GM18909 (cell line): Measurements from ENCODE around the gene MELTF.
"Not testable (repeated sequence)": the region's sequence is repeated elsewhere in the genome, so short reads cannot be mapped to it uniquely, and the experiment has no call there.

ENCODE experiments used
- ATAC-seq: cut with Tn5 transposase; IDR thresholded peaks from one replicate; pipeline ENCODE4 v1.9.1; 2021; ENCODE audit warnings: mild to moderate bottlenecking; ENCODE audit not compliant: unreplicated experiment, poor library complexity

The MELTF gene

DNA sequence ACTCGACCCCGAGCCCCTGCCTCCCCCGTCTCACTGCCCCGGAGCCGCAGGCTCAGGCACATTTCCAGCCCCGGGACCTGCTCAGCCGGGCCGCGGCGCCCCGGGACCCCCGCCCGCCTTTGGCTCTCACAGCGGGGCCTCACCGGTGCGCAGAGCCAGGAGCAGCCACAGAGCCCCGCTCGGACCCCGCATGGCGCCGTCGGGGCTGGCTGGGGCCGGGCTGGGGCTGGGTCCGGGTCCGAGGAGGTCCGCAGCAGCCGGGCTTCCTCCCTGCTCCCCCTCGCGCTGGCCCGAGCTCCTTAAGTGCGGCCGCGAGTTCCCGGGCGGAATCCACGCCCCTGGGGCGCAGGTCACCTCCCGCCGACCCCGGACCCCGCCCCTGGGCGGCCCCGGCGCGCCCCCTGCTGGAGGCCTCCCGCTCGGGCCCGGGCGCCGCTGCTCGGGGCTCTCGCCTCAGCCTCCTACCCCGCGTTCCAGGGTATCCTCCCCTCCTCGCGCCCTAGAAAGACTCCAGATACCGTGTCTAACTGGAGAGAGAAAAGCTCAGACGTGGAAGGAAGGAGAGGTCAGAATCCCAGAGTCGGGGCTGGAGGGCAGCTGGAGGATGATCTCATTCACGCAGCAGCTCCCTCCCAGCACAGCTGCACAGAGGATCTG is at the start of gene MELTF:
Gene MELTF (minus strand): TSS at position 307 of the 657 bp plus-strand sequence. CDS start 115 bp downstream, at position 192.
- peak; percentile 81 for ATAC-seq

DNA sequence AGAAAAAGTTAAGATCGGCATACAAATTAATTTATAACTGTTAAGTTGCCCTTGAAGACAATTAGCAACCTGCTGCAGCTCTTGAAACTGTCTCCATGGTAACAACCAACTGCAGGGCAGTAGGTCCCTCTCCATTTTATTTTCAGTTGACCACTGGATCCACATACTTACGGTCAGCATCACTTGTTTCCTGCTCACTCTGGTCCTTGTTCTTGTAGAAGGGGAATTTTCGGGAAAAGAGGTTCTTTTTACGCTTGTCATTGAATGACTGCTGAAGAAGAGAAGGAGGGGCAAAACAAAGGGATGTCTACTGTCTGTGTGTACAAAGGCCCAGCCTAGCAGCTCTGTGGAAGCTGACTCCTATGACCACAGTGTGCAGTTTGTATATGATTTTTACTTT is 46.8 kb upstream of the MELTF start:
- no peak for ATAC-seq

DNA sequence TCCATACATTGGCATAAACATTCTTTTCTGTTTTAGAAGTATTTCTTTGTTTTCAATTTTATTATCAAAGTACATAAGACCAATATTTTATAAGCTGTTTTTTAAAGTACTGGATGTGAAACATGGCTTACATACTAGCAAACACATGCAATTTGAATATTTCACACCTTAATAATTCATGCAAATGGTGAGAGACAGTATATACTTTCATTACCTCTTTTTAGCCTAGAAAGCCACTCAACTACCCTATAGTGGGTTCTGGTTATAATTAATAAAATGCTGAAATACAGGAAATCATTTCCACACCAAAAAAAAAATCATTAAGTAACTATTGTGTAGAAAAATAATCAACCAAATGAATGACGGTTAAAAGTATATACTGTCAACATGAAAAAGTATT is 38.5 kb upstream of the MELTF start:
- ATAC-seq: peak; percentile 51

DNA sequence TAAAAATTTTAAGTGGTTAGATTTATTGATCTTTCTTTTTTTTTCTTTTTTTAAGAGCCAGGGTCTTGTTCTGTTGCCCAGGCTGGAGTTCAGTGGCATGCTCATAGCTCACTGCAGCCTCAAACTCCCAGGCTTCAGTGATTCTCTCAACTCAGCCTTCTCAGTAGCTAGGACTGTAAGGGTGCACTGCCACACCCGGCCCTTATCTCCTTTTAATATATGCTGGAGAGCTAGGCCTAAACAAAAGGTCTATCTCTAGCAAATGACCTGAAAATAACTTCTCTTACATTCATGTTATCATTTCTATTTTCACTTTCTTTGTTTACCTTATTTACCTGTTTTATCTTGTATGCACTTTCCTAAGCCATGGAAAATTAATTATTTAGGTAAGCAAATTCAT is 35.2 kb upstream of the MELTF start:
- no peak for ATAC-seq

DNA sequence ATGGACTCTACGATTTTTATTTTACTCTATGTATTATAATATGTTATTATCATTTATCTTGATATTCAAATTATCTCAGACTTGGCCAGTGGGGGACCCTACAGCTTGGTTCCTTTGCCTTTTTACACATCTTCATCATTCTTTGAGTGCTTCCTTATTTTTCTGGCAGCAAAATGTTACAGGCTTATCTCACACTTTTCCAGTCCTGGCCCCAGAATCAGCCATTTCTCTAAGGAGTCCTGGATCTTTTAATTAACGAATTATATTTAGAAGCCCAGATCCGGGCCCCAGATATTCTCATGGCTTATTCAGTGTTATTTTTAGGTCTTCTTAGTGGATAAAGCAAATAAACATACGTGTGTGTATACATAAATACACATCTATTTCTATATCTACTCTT is 32.8 kb upstream of the MELTF start:
- ATAC-seq: no peak

DNA sequence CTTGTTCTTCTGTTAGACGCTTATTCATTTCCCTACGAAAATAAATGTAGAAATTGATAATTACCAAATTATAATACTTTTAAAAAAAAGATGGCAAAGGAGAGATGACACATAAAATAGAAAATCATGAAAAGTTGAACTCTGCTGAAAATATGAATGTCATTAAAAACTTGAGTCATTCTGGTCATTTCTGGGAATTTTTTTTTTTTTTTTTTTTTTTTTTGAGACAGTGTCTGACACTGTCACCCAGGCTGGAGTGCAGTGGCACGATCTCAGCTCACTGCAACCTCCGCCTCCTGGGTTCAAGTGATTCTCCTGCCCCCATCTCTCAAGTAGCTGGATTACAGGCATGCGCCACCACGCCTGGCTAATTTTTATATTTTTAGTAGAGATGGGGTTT is 22.0 kb upstream of the MELTF start:
- ATAC-seq: not testable (repeated sequence)

DNA sequence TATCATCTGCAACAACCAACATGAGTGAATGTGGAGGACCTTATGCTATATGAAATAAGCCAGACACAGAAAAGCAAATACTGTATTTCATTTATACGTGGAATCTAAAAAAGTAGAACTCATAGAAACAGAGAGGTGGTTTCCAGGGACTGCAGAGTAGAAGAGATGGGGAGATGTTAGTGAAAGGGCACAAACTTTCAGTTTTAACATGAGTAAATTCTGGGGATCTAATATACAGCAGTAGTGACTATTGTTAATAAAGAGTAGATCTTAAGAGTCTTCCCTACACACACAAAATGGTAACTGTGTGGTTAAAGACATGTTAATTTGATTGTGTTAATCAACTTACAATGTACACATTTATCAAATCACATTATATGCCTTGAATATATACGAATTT is 20.9 kb upstream of the MELTF start:
- ATAC-seq: peak; percentile 51

DNA sequence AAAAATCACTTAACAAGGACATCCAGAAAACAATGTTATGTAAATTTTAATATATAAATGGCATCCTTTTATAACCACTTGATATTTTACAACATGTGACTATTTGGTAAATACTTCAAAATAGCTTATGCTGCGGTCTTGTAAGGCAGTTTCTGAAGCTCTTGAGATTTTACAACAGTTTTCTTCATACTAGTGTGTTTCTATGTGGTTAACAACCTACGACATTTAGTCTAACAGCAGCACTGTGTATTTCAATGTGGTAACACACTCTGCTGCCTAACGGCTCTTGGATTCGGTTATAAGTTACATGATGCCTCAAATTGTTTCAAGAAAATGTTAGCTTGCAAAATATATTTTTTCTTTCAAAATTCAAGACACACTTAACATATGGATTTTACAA is 12.9 kb upstream of the MELTF start:
- no peak for ATAC-seq

DNA sequence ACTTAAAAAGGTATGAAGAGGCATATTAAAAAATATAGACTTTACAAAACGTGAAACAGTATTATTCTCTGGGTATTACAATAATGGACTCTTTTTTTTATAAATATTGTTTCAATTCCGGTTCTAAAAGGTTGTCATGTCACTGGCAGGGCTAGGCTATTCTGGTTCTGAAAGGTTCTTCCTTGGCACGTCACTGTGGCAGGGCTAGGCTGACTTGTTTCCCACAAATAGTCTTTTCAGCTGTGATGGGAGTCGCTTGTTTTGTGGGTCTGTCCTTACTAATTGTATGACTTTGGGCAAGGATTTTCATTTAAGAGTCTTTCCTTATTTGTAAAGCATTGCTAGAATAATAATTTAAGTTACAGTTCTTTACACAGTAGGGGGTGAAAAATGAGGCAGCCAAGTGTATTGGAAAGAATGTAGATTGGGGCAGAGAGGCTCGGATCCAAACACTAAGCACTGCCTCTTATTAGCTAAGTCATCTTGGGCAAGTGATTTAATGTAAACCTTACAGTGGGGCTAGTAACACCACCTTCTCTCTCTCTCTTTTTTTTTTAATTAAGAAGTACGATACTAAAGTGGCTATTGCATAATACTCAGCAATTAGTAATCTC is 12.4 kb upstream of the MELTF start:
- ATAC-seq: no peak

DNA sequence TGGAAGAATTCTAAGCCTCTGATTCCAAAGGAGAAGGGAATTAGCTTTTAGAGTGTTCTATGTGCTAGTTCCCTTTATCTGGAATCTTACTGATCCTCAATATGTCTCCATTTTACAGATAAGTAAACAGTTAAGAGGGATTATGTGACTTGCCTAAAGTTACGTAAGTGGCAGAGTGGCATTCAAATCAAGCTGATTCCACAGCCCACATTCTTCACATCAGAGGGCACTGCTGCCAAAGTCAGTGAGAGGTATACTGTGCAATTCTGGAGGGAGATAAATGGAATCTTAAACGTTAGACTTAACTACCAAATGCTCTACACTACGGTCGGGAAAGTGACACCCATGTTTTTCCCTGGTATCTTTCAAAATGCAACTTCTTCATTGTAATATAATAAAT is 11.0 kb upstream of the MELTF start:
- ATAC-seq: no peak

DNA sequence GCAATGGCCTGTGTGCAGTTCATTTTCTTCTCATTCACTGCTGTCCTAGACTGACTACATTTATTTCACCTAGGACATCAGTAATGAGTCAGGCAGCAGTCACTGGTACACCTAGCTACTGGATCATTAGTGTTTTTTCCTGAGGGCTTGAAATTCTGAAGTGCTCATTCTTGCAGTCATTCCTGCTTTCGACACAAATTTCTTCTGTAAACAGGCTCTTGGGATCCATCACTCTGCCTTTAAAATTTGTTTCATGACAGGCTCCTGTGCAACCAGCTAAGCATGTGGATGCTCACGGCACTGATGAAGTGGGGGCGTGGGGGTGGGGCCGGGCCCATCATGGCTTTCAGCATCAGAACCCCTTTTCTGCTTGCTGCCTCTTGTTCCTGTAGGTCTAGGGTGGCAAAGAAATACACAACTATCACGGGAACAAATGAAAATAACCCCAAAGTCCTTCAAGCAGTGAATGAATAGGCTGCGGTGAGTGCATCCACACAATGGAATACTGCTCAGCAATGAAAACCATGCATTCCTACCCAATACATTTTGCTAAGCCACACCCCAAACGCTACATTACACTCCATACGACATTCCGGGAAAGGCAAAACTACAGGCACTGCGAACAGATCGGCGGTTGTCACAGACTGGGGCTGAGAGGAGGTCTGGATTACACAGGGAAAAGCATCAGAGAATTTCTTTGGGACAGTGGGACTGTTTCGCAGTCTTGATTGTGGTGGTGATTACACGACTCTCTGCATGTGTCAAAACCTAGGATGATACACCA is 9.3 kb upstream of the MELTF start:
- no peak for ATAC-seq

DNA sequence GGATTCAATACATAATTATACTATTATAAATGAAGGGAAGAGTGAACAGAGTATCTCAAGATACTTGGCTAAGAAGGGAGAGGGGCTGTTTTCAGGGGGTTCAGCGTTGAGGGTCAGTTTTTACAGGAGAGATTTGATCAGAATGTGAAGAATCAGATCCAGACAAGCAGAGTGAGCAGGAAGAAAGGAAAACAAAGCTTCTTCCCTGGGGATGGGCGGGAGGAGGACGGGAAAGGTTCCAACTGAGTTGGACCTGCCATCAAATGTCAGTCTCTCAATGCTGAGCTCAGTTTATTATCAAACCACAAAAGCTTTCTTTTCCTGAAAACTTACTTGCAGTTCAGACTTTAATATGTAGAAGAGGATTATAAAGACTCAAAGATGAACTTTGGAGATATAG is 6.0 kb upstream of the MELTF start:
- no peak for ATAC-seq

DNA sequence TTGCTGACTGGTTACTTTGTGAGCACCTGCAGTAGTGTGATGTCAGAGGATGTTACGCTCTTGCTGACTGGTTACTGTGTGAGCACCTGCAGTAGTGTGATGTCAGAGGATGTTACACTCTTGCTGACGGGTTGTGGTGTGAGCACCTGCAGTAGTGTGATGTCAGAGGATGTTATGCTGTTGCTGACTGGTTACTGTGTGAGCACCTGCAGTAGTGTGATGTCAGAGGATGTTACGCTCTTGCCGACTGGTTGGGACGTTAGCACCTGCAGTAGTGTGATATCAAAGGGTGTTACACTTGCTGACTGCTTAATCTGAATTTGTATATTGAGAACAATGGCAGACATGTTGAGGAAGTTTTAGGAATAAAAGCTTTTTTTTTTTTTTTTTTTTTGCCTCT is 5.2 kb upstream of the MELTF start:
- not testable (repeated sequence) for ATAC-seq

DNA sequence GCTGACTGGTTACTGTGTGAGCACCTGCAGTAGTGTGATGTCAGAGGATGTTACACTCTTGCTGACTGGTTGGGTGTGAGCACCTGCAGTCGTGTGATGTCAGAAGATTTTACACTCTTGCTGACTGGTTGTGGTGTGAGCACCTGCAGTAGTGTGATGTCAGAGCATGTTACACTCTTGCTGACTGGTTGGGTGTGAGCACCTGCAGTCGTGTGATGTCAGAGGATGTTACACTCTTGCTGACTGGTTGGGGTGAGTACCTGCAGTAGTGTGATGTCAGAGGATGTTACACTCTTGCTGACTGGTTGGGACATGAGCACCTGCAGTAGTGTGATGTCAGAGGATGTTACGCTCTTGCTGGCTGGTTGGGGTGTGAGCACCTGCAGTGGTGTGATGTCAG is 4.1 kb upstream of the MELTF start:
- ATAC-seq: not testable (repeated sequence)

DNA sequence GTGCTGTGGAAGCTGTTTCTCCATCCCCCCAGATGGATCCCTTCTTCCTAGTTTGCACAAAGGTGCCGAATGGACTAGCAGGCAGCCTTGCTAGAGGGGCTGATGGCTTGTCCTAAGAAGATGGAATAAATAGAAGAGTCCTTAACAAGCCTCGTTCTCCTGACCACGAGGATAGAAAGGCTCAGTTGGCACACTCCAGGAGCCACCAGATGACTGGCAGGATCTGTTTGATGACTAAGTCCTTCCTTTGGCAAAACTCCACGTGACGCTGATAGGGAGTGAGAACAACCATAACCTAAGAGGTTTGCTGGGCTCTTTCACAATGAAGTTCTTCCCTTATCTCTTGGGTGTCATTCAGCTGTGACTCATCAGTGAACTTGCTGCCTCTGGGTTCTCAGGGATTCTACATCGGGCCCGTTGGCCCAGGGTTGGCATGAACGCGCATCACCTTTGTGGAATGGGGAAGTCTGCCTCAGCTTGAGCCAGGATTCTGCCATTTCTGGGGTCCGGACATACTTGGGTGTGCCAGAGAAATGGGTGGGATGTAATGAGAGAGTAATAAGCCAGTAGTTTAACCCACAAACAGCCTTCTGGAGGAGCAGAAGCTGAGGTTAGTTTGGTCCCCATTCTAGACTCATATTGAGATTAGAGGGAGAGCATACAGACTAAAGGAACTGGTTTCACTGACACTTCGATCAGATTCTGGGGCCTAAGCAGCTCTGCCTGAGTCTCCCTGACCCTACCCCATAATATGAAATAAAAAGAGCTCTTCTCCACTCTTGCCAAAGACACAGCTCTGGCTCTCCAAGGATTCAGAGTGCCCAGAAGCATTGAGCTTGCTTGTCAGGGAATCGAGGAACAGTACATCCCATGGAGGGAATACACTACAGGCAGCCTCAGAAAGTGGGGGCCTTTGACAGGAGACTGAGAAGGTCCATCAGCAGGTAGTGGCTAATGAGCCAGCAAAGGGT is 2.0 kb upstream of the MELTF start:
- no peak for ATAC-seq

DNA sequence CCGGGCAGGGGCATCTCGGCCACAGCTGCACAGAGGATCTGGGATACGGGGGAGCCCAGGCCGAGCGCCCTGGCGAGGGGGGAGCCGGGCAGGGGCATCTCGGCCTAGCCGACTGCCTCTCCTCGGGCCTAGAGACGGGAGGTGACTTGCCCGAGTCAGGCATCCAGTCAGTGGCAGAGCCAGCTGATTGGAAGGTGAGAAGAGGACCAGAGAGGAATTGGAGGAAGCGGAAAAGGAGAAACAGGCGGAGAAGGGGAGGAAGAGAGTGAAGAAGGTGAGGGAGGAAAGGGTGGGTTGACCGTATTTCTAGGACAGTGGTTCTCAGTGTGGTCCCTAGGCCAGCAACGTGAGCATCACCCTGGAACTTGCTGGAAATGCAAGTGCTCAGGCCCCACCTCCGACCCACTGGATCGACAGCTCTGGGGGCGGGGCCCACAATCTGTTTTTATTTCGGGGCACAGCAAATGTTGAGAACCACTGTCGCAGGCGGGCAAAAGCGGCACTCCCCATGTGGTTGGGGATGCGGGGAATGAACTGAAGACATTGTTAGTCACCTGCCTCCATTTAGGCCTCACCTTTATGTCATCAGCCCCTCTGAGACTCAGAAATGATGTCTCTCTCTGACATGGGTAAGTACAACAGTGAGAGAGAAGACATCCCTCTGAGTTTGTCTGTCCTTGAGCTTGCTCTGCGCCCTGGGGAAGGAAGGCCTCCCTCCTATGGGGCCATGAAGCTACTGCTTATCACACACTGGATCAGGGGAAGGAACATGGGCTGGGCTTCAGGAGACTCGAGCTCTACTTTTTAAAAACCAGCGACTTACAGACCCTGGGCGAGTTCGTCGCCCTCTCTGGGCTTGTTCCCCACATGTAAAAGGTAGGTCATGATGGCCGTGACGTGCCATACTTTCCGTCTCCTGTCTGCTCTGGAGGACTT is 1.0 kb upstream of the MELTF start:
- no peak for ATAC-seq

DNA sequence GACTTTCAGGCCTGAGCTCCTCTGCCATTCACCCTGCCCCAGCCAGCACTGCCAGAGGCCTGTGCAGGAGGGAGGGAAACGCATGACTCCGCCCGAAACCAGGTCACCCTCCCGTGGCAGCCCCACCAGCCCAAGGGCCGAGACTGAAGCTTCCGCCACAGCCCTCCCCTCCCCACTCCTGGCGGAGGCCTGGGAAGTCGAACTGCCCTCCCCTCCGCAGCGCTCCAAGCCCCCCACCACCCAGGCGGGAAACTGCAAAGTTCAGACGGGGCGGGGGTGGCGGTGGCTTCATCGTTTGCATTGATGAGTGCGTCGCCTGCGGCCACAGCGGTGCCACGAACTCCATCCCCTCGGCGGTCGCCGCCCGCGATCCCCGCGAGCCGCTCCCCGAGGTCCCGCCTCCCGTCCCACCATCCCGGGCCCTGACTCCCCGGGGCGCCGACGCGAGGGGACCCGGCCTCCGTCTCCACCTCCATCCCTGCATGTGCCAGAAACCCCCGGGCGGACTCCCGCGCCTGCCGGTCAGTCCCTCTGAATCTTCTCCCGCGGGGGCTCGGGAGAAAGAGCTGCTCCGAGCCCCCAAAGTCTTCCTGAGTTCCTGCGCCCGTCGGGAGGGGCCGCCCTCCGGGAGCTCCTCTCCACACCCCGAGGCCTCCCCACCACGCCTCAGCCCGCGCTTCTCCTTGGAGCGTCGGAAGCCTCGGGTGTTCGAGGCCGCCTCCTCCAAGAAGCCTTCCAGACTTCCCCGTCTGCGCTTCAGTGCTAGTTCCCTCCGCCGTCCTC is 698 bp downstream of the MELTF start:
- peak; percentile 37 for ATAC-seq

DNA sequence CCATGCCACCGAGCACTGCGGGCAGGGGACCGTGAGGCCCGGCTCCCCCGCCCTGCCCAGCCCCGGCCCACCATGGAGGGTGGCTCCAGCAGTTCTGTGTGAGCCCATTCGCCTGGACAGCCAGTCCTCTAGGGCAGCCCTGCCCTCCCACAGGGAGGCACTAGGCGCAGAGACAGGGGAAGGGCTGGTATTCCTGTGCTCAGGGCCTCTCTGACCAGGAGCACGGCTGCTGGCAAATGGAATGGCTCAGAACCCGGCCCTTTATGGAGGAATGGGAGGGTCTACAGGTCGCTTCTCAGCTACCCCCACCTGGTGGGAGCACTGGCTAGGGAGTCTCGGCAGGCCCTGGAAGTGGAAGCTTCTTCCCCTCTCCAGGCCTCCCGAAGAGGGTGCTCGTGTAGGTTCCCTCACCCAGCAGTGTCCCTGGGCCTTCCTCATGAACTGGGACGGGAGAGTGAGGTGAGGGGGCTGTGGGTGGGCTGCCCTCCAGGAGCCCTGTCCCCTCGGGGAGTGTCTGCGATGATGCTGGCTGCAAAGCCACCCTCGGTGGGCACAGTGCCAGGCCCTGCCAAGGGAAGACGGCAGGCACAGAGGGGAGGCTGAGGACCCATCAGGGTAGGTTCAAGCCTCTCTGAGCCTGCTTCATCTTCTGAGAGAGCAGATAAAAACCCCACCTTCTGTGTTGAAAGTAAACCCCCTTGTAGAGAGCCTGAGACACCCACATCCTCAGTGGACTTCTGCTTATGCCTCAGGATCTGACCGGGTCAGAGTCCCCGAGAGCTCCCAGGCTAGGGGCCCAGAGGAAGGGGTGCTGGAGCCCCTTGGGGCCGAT is 1.5 kb downstream of the MELTF start:
- ATAC-seq: no peak
